NCI-H187 treated with DMSO at 0.1 percent for 48 hours (cell line): ENCODE measurements around the gene SMPX.

Experiments used
- DNase-seq: peaks from one replicate; lab custom pipeline; 2025; lab: John Stamatoyannopoulos, UW

Gene SMPX

GRCh38 chrX:21656587-21657317 lies 101.2 kb downstream of the SMPX start:
- no peak for DNase-seq
